ENCODE data around the gene CCDC7.

CCDC7 gene

DNA sequence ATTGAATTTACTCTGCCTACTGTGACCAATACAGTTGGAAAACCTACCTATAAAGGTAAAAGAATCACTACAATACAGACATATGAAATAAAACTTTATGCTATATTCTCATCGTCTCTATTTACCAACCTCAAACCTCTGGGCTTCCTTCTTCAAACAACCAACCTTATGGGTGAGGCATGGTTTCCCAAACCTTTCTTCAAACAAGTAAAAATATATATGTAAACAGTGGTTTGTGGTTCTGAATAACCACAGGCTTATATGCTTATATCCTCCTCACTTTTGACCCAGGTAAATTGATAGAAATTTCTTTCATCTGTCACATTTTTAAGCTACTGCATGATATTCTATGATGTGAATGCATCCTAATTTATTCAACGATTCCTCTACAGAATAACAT is 408.5 kb downstream of the CCDC7 start:
- Histone ChIP-seq H3K27me3 (ENCODE audit: insufficient read depth, low read length, poor library complexity) (no peaks in the 10 kb centered on the region), H3K9ac (ENCODE audit: low read depth, low read length) (no peak overlapping the region), H3K79me2 (ENCODE audit: insufficient read depth, low read length) (no peaks in the 10 kb centered on the region), H3K4me2 (ENCODE audit: insufficient read depth, low read length) (no peak overlapping the region), H3K36me3 (ENCODE audit: insufficient read depth, low read length) (no peaks in the 10 kb centered on the region), H2AFZ (ENCODE audit: low read depth, low read length) (no peak overlapping the region), H3K4me3 (ENCODE audit: low read depth in 1 of 2, low read length in 2 of 2) (no peak overlapping the region), H3K9me3 (ENCODE audit: insufficient read depth, low read length, severe bottlenecking) (no peaks in the 10 kb centered on the region), H4K20me1 (ENCODE audit: insufficient read depth, low read length) (no peaks in the 10 kb centered on the region), H3K4me1 (ENCODE audit: insufficient read depth, low read length) (no peaks in the 10 kb centered on the region), H3K27ac (ENCODE audit: low read length) (no peak overlapping the region)
- peak; percentile 68 for ATAC-seq (ENCODE audit: insufficient read depth, low read depth)
- TF ChIP-seq, protein P1, sequence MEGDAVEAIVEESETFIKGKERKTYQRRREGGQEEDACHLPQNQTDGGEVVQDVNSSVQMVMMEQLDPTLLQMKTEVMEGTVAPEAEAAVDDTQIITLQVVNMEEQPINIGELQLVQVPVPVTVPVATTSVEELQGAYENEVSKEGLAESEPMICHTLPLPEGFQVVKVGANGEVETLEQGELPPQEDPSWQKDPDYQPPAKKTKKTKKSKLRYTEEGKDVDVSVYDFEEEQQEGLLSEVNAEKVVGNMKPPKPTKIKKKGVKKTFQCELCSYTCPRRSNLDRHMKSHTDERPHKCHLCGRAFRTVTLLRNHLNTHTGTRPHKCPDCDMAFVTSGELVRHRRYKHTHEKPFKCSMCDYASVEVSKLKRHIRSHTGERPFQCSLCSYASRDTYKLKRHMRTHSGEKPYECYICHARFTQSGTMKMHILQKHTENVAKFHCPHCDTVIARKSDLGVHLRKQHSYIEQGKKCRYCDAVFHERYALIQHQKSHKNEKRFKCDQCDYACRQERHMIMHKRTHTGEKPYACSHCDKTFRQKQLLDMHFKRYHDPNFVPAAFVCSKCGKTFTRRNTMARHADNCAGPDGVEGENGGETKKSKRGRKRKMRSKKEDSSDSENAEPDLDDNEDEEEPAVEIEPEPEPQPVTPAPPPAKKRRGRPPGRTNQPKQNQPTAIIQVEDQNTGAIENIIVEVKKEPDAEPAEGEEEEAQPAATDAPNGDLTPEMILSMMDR (IDR thresholded peaks at IDR 0.05; ENCODE audit: borderline replicate concordance, extremely low read depth, low read length, poor library complexity, severe bottlenecking): no peak
- no peak for TF ChIP-seq EZH2 (IDR thresholded peaks at IDR 0.05; ENCODE audit: borderline replicate concordance, low read depth, low read length, severe bottlenecking)
- no peak for DNase-seq

DNA sequence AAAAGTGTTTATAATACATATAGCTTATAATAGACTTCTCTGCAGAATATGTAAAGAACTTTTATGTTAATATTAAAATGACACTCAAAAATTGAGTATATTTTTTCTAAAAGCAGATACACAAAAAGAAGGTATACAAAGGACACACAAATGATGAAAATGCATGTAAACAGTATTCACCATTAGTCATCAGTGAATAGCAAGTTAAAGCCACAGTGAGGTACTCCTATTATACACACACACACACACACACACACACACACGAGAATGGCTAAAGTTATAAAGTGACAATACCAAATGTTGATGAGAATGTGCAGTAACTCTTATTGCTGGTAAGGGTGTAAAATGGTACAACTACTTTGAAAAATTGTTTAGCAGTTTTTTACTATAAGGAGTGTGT is 419.2 kb downstream of the CCDC7 start:
- Histone ChIP-seq H3K9me3 (ENCODE audit: insufficient read depth, low read length, severe bottlenecking) (no peaks in the 10 kb centered on the region), H3K27ac (ENCODE audit: low read length) (no peak overlapping the region), H3K27me3 (ENCODE audit: insufficient read depth, low read length, poor library complexity) (no peaks in the 10 kb centered on the region), H4K20me1 (ENCODE audit: insufficient read depth, low read length) (no peaks in the 10 kb centered on the region), H3K4me1 (ENCODE audit: insufficient read depth, low read length) (no peaks in the 10 kb centered on the region), H3K9ac (ENCODE audit: low read depth, low read length) (no peak overlapping the region), H3K79me2 (ENCODE audit: insufficient read depth, low read length) (no peaks in the 10 kb centered on the region), H3K4me3 (ENCODE audit: low read depth in 1 of 2, low read length in 2 of 2) (no peak overlapping the region), H2AFZ (ENCODE audit: low read depth, low read length) (no peak overlapping the region), H3K4me2 (ENCODE audit: insufficient read depth, low read length) (no peak overlapping the region), H3K36me3 (ENCODE audit: insufficient read depth, low read length) (no peaks in the 10 kb centered on the region)
- DNase-seq (no peak), ATAC-seq (ENCODE audit: insufficient read depth, low read depth) (no peak)
- TF ChIP-seq EZH2 (IDR thresholded peaks at IDR 0.05; ENCODE audit: borderline replicate concordance, low read depth, low read length, severe bottlenecking): no peak
- TF ChIP-seq, protein P1 (IDR thresholded peaks at IDR 0.05; ENCODE audit: borderline replicate concordance, extremely low read depth, low read length, poor library complexity, severe bottlenecking): no peak

DNA sequence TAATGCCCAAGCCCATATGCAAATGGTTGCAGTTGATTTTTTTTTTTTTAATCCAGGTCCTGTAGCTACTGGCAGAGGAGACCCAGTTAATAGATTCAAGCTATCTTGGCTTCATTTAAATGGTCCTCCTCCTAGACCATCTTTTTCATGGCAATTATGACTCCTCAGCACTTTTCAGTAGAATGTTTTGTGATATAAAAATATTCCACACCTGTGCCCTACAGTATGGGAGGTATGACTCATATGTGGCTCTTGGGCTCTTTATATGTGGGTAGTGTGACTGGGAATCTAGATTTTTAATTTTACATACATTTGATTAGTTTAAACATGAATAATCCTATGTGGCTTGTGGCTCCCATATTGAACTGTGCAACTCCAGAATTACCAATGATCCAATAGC is 432.0 kb downstream of the CCDC7 start:
- no peak overlapping the region for H3K27ac ChIP-seq (ENCODE audit: low read length)
- no peaks in the 10 kb centered on the region for H3K9me3 ChIP-seq (ENCODE audit: insufficient read depth, low read length, severe bottlenecking)
- no peak overlapping the region for H3K9ac ChIP-seq (ENCODE audit: low read depth, low read length)
- TF ChIP-seq, protein P1 (IDR thresholded peaks at IDR 0.05; ENCODE audit: borderline replicate concordance, extremely low read depth, low read length, poor library complexity, severe bottlenecking): no peak
- TF ChIP-seq EZH2 (IDR thresholded peaks at IDR 0.05; ENCODE audit: borderline replicate concordance, low read depth, low read length, severe bottlenecking): no peak
- H4K20me1 ChIP-seq (ENCODE audit: insufficient read depth, low read length): no peaks in the 10 kb centered on the region
- H3K4me1 ChIP-seq (ENCODE audit: insufficient read depth, low read length): no peaks in the 10 kb centered on the region
- H3K4me3 ChIP-seq (ENCODE audit: low read depth in 1 of 2, low read length in 2 of 2): no peak overlapping the region
- no peaks in the 10 kb centered on the region for H3K79me2 ChIP-seq (ENCODE audit: insufficient read depth, low read length)
- DNase-seq (no peak), ATAC-seq (ENCODE audit: insufficient read depth, low read depth) (no peak)
- H3K27me3 ChIP-seq (ENCODE audit: insufficient read depth, low read length, poor library complexity): no peaks in the 10 kb centered on the region
- H2AFZ ChIP-seq (ENCODE audit: low read depth, low read length): no peak overlapping the region
- no peak overlapping the region for H3K4me2 ChIP-seq (ENCODE audit: insufficient read depth, low read length)
- H3K36me3 ChIP-seq (ENCODE audit: insufficient read depth, low read length): no peaks in the 10 kb centered on the region

DNA sequence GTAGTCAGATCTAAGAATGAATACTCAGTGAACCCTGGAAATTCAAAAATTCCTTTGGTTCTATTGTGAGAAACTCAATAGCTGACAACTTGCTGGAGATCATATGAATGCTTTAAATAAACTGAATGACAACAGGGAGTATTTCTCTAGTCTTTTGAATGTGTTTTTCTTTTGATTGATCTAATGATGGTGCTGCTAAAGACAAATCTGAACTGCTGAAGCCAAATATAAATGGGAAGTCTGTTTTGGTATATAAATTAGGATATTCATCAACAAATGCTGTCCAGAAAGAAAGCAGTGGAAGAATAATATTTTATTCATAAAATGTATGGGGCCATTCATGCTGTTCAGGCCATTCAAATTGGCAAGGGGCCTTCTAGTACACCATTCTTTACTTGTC is 432.7 kb downstream of the CCDC7 start:
- Histone ChIP-seq H3K4me3 (ENCODE audit: low read depth in 1 of 2, low read length in 2 of 2) (no peak overlapping the region), H3K9ac (ENCODE audit: low read depth, low read length) (no peak overlapping the region), H3K79me2 (ENCODE audit: insufficient read depth, low read length) (no peaks in the 10 kb centered on the region), H3K27ac (ENCODE audit: low read length) (no peak overlapping the region), H2AFZ (ENCODE audit: low read depth, low read length) (no peak overlapping the region), H4K20me1 (ENCODE audit: insufficient read depth, low read length) (no peaks in the 10 kb centered on the region), H3K9me3 (ENCODE audit: insufficient read depth, low read length, severe bottlenecking) (no peaks in the 10 kb centered on the region), H3K27me3 (ENCODE audit: insufficient read depth, low read length, poor library complexity) (no peaks in the 10 kb centered on the region), H3K4me1 (ENCODE audit: insufficient read depth, low read length) (no peaks in the 10 kb centered on the region), H3K4me2 (ENCODE audit: insufficient read depth, low read length) (no peak overlapping the region), H3K36me3 (ENCODE audit: insufficient read depth, low read length) (no peaks in the 10 kb centered on the region)
- DNase-seq (no peak), ATAC-seq (ENCODE audit: insufficient read depth, low read depth) (no peak)
- TF ChIP-seq, protein P1 (IDR thresholded peaks at IDR 0.05; ENCODE audit: borderline replicate concordance, extremely low read depth, low read length, poor library complexity, severe bottlenecking): no peak
- no peak for TF ChIP-seq EZH2 (IDR thresholded peaks at IDR 0.05; ENCODE audit: borderline replicate concordance, low read depth, low read length, severe bottlenecking)
